Left colon (tissue), 2 donors: ENCODE measurements around the gene DNAJC30. TPM values are rescaled to one million over a fixed set of nuclear protein-coding genes. Genes with fewer than 3 reads are reported as not detected.
"Not testable (repeated sequence)": the region's sequence is repeated elsewhere in the genome, so short reads cannot be mapped to it uniquely, and the experiment has no call there.

Experiments
- ATAC-seq: fragments of 200-7000 bp; cut with Tn5 transposase; one replicate; pipeline ENCODE4 v1.9.1; 2020; ENCODE audit warnings: mild to moderate bottlenecking, moderate library complexity
- DNase-seq, 2 donors: peaks; one replicate each; pipeline ENCODE4 v3.0.0-alpha.2; 2020
- intact Hi-C, 2 donors: fragments of 100-400 bp; cut with DNase I in 1 of 2; cut with micrococcal nuclease in 1 of 2; formaldehyde crosslinking; loops; one replicate each; pipeline versions ENCODE4 v1.11.2 to v1.14.0; 2022; cut with DNase I, micrococcal nuclease
- total RNA-seq, 2 donors: library from RNA; stranded (reverse); fragmentation: NEBNext Ultra II Directional; extraction: Animal tissue kit (Norgen Biotek cat#: 25700); gene quantifications; one replicate each; pipeline ENCODE4 v1.2.1, GENCODE V29; 2021
- donor health status: DM: no; HTN: no; CAD: no.
- donor health status: DM: yes; HTN: yes; CAD: no.

Gene DNAJC30
- total RNA-seq, 2 donors from 2014 or later: 8.5 to 10.0 TPM

DNA sequence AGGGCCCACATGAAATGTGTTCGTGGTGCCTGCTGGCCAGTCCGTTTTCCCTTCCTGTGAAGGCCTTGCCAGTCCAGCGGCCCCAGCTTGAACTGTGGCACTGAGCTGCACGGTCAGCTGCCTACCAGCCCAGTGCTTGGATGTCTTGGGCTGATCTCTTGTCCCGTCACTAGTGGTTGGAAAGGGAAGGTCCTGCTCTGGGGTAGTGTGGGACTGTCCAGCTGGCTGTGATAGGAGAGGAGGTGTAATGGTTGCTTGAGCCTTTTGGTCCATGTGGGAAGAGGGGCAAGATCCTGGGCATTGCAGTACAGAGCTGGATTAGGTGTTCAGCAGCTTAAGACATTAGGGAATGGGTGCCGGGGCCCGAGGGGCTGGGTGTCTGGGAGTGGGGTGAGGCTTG is 15.2 kb upstream of the DNAJC30 start:
- ATAC-seq (no peak), DNase-seq (no peak)
- intact Hi-C loops: no loop called here

GRCh38 chr7:73696372-73696771 is 13.1 kb upstream of the DNAJC30 start:
- ATAC-seq (no peak), DNase-seq (no peak)
- intact Hi-C loops: no loop called here

DNA sequence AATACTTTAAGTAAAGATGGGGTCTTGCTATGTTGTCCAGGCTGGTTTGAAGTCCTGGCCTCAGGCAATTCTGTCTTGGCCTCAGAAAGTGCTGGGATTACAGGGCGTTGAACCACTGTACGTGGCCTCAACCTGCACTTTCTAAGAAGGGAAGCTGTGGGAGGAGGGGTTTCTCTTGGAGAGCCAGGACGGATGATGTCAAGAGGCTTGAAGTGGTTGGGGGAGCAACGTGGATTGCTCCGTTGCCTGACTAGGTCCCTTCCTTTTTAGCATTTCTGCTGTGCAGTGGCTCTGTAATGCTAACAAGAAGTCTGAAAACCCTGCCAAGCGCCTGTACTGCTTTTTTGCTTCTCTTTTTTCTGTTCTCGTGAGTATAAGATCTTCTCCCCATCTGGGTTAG is 7.4 kb upstream of the DNAJC30 start:
- intact Hi-C loops: no loop called here
- ATAC-seq (no peak), DNase-seq (no peak)

DNA sequence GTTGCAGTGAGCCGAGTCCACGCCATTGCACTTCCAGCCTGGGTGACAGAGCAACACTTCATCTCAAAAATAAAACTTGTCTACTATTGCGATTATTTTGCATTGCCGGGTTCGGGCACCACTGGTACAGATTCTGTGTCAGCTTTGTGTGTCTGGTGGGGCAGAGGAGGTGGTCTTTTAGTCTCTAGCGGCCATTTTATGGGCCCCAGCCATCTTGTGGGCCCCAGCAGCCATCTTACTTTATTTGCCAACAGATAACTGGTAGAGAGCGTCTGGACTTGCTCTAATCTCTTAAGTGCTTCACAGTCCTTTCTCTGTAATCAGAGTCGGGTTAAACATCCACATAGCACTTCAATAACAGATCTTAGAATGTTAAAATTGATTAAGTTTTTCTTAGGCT is 5.0 kb upstream of the DNAJC30 start:
- DNase-seq: no peak
- intact Hi-C loops: no loop called here
- ATAC-seq: no peak

DNA sequence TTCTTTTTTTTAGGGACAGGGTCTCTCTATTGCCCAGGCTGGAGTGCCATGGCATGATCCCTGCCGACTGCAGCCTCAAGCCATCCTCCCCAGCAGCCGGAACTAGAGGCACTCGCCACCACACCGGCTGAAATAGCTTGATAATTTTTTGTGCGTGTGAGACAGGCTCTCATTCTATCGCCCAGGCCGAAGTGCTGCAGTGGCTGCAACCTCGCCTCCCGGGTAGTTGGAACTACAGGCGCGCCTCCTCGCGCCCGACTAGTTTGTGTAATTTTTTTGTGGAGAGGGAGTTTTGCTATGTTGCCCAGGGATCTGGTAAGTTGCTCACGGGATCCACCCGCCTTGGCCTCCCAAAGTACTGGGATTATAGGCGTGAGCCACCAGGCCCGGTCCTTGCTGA is 2.1 kb upstream of the DNAJC30 start:
- DNase-seq: no peak
- intact Hi-C loops: no loop called here
- no peak for ATAC-seq

- intact Hi-C loops: no loop called here
- ATAC-seq (peak; percentile 44), DNase-seq (no peak)
These were observed 788 bp upstream of the DNAJC30 start for GRCh38 chr7:73683788-73684693.

DNA sequence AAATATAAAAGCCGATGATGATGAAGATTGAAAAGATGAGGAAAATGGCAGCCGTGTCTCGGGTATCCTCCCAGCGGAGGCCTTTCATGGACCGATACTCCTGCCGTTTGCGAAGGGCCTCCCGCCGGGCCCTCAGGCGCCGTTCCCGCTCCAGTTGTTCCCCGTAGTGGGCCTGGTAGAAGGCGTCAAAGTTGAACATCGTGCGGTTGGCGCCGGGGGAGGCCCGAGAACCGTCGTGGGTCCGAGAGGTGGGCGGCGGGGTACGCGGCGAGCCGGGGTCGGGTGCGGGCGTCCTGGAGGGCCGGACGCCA is 553 bp downstream of the DNAJC30 start:
- DNase-seq (no peak), ATAC-seq (peak; percentile 11)
- intact Hi-C loops: no loop called here

GRCh38 chr7:73681031-73681430 is 2.2 kb downstream of the DNAJC30 start:
- ATAC-seq (no peak), DNase-seq (no peak)
- intact Hi-C loops: no loop called here

DNA sequence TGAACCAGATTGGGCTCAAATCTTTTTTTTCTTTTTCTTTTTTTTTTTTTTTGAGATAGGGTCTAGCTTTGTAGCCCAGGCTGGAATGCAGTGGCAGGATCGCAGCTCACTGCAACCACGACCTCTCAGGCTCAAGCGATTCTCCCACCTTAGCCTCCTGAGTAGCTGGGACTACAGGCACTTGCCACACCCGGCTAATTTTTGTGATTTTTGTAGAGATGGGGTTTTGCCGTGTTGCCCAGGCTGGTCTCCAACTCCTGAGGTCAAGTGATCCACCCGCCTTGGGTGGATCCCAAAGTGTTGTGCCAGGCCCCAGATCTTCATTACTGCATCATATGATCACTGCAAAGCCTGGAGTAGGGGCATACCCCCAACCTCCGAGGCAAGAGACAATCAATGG is 2.8 kb downstream of the DNAJC30 start:
- intact Hi-C loops: no loop called here
- ATAC-seq: no peak

DNA sequence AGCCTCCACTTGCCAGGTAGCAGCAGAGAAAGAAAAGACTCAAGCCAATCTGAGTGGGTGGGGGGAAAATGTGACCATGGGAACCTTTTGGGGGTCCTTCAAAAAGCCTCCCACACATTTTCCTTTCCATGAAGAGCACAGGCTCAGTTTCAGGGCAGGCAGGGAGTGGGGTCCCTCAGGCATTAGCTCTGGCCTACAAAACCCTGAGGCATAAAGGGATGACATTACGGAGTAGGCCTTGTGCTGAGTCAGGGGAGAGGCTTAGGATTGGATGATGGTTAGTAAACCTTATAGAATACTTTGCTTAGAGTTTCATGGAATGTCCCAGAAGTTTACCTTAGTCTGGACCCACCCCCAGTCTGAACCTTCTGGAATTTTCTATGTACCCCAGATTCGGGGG is 3.5 kb downstream of the DNAJC30 start:
- ATAC-seq (no peak), DNase-seq (no peak)
- intact Hi-C loops: no loop called here

More for the DNA sequence above, 2.8 kb downstream of the DNAJC30 start:
- no peak for DNase-seq

- ATAC-seq: no peak
- DNase-seq: no peak
- intact Hi-C loops: no loop called here
These were observed 4.4 kb downstream of the DNAJC30 start for GRCh38 chr7:73678862-73679261.

DNA sequence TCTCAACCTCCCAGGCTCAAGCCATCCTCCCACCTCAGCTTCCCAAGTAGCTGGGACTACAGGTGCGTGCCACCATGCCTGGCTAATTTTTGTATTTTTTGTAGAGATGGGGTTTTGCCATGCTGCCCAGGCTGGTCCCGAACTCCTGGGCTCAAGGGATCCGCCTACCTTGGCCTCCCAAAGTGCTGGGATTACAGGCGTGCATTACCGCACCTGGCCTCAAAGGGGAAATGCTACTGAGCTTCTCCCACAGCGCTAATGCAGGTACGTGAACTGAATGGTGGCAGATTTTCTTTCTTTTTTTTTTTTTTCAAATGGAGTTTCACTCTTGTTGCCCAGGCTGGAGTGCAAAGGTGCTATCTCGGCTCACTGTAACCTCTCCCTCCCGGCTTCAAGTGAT is 7.2 kb downstream of the DNAJC30 start:
- ATAC-seq: peak; percentile 48
- DNase-seq, intact Hi-C loops: not testable (repeated sequence)

GRCh38 chr7:73674468-73675124 is 8.7 kb downstream of the DNAJC30 start:
- no peak for DNase-seq
- ATAC-seq: no peak
- intact Hi-C loops: no loop called here

DNA sequence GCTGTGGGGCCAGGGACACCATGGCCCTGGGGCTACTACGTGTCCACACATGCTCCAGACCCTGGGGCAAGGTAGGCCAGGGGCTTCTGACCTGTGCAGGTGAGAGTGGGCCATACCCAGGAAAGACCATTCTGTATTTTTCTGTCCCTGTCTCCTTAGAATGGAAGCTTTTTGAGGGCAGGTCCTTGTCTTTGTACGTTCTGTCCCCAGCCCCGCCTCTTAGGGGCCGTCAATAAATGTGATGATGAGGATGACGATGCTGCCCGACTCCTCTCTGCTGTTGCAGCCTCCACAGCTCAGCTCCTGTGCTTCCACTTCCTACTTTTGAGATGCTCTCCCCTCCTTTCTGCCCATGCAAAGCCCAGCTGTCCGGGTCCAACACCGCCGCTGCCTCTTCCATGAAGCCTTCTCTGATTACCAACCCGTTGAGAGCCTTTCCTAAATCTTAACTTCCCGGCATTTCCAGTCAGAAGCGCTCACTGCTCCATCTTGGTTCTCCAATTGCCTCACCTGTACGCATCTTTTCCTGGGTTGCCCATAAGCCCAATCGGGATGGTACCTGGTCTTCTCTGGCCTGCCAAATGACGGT is 11.3 kb downstream of the DNAJC30 start:
- intact Hi-C loops: no loop called here
- DNase-seq (no peak), ATAC-seq (no peak)

- intact Hi-C loops: no loop called here
- DNase-seq (no peak), ATAC-seq (no peak)
These were observed 12.0 kb downstream of the DNAJC30 start for GRCh38 chr7:73671322-73671661.

- intact Hi-C loops: loop anchor here in 1 of 2 donors (10.0 kb wide), 2 partner anchors 55 kb away; no protein-coding TSS in a partner anchor
- ATAC-seq: no peak
- DNase-seq: no peak
These were observed 13.3 kb downstream of the DNAJC30 start for GRCh38 chr7:73669858-73670385.

DNA sequence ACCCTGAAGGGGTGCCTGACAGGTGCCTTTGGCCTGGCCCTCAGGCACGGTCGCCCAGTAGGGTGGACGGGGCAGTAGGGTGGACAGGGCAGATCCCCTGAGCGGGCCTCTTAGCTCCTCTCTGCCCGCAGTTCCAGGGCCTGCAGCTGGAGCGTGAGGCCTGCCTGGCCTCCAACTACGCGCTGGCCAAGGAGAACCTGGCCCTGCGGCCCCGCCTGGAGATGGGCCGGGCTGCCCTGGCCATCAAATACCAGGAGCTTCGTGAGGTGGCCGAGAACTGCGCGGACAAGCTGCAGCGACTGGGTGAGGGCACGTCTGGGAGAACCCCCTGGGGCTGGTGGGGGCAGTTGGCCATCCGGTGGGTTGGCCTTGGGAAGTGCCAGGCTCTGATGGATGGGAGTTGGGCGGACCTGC is 14.0 kb downstream of the DNAJC30 start:
- no peak for DNase-seq
- no peak for ATAC-seq
- intact Hi-C loops: loop anchor here in 1 of 2 donors (10.0 kb wide), 2 partner anchors 54 to 56 kb away; no protein-coding TSS in a partner anchor

GRCh38 chr7:73668886-73669230 is 14.4 kb downstream of the DNAJC30 start:
- intact Hi-C loops: loop anchor here in 1 of 2 donors (10.0 kb wide), 2 partner anchors 54 to 56 kb away; no protein-coding TSS in a partner anchor
- DNase-seq: no peak

GRCh38 chr7:73668103-73668885 is 15.0 kb downstream of the DNAJC30 start:
- no peak for DNase-seq
- intact Hi-C loops: loop anchor here in 1 of 2 donors (10.0 kb wide), 2 partner anchors 53 to 57 kb away; no protein-coding TSS in a partner anchor
- no peak for ATAC-seq

More at GRCh38 chr7:73668886-73669230, 14.4 kb downstream of the DNAJC30 start:
- no peak for ATAC-seq
